Astrocyte (in vitro differentiated cells and primary cell): ENCODE measurements around the gene TMEM63A. TPM values are rescaled to one million over a fixed set of nuclear protein-coding genes. Genes with fewer than 3 reads are reported as not detected.

Experiments used
- DNase-seq: peaks from one replicate; pipeline ENCODE4 v3.0.0-alpha.2; 2010; ENCODE audit warnings: low read depth
- FAIRE-seq: peaks from 2 replicates; lab custom pipeline; 2011; peaks lifted over from hg19 to GRCh38; lab: Jason Lieb, UNC
- H2AFZ ChIP-seq: 2 replicates; pipeline ENCODE4 v1.6.0; 2012; ENCODE audit warnings: low read depth, low read length, inconsistent platforms
- H3K27ac ChIP-seq: 2 replicates; pipeline ENCODE4 v1.5.1; 2011; ENCODE audit warnings: low read depth, low read length, inconsistent platforms
- H3K27me3 ChIP-seq: 2 replicates; pipeline ENCODE4 v1.6.0; 2011; ENCODE audit warnings: low read length, inconsistent platforms; ENCODE audit not compliant: insufficient read depth
- H3K36me3 ChIP-seq: 2 replicates; pipeline ENCODE4 v1.5.1; 2011; ENCODE audit warnings: low read length, inconsistent platforms; ENCODE audit not compliant: insufficient read depth
- H3K4me1 ChIP-seq: 2 replicates; pipeline ENCODE4 v1.5.1; 2011; ENCODE audit warnings: low read length, inconsistent platforms; ENCODE audit not compliant: insufficient read depth
- H3K4me2 ChIP-seq: 2 replicates; pipeline ENCODE4 v1.6.0; 2012; ENCODE audit warnings: low read length, inconsistent platforms
- H3K4me3 ChIP-seq: 2 replicates; pipeline ENCODE4 v1.5.1; 2011; ENCODE audit warnings: low read depth, mild to moderate bottlenecking, low read length, inconsistent platforms; ENCODE audit not compliant: insufficient read depth
- H3K79me2 ChIP-seq: 2 replicates; pipeline ENCODE4 v1.6.0; 2012; ENCODE audit warnings: mild to moderate bottlenecking, low read length, inconsistent platforms; ENCODE audit not compliant: insufficient read depth
- H3K9ac ChIP-seq: 2 replicates; pipeline ENCODE4 v1.6.0; 2012; ENCODE audit warnings: mild to moderate bottlenecking, low read length, inconsistent platforms
- H3K9me3 ChIP-seq: 2 replicates; pipeline ENCODE4 v1.5.1; 2012; ENCODE audit warnings: low read depth, mild to moderate bottlenecking, low read length, inconsistent platforms; ENCODE audit not compliant: insufficient read depth
- H4K20me1 ChIP-seq: 2 replicates; pipeline ENCODE4 v1.6.0; 2012; ENCODE audit warnings: low read length, inconsistent platforms; ENCODE audit not compliant: insufficient read depth
- H3K27ac Mint-ChIP-seq: one replicate; pipeline ENCODE4 v1.8.0; 2021; ENCODE audit warnings: mild to moderate bottlenecking, mixed read lengths; ENCODE audit not compliant: unreplicated experiment
- H3K27me3 Mint-ChIP-seq: one replicate; pipeline ENCODE4 v1.8.0; 2021; ENCODE audit warnings: low read depth, mixed read lengths; ENCODE audit not compliant: unreplicated experiment
- H3K36me3 Mint-ChIP-seq: one replicate; pipeline ENCODE4 v1.8.0; 2021; ENCODE audit warnings: low read depth, mixed read lengths; ENCODE audit not compliant: unreplicated experiment
- H3K4me1 Mint-ChIP-seq: one replicate; pipeline ENCODE4 v1.8.0; 2021; ENCODE audit warnings: low read depth, mixed read lengths; ENCODE audit not compliant: unreplicated experiment
- H3K4me3 Mint-ChIP-seq: one replicate; pipeline ENCODE4 v1.8.0; 2021; ENCODE audit warnings: mild to moderate bottlenecking, moderate library complexity, mixed read lengths; ENCODE audit not compliant: unreplicated experiment
- H3K9me3 Mint-ChIP-seq: one replicate; pipeline ENCODE4 v1.8.0; 2021; ENCODE audit warnings: mild to moderate bottlenecking, mixed read lengths; ENCODE audit not compliant: unreplicated experiment
- EZH2 ChIP-seq: IDR thresholded peaks from 2 replicates; pipeline ENCODE4 v1.6.1; 2012; ENCODE audit warnings: mild to moderate bottlenecking, low read length, inconsistent platforms; ENCODE audit not compliant: insufficient read depth
- total RNA-seq: library from RNA; stranded (reverse); gene quantifications from 2 replicates; pipeline ENCODE4 v1.2.1, GENCODE V29; 2021
- TF ChIP-seq, protein P1 (sequence below): IDR thresholded peaks from 2 replicates; pipeline ENCODE4 v1.5.1; 2011; ENCODE audit warnings: low read depth, mild to moderate bottlenecking, inconsistent platforms, low read length, moderate library complexity; ENCODE audit not compliant: insufficient read depth

The TMEM63A gene
- total RNA-seq, 1 donor from 2014 or later = 28.7 TPM

DNA sequence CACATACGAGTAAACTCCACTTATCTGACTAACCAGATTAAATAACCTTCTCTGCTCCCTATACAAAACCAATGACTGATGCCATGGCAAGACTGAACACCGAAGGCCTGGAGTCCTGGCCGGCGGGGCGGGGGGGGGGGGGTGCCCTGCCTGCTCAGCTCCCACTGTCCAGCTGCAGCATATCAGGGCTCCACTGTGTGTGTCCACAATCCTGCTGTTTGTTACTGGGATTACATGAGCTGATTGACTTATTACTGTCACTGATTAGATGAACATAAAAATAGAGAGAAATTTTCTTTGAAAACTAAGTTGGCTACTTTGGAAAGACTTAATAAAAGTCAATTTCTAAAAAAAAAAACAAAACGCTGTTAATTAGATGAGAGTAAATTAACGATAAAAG, 24.9 kb downstream of the TMEM63A start:
- H3K4me1 ChIP-seq = no peaks in the 10 kb centered on the region
- TF ChIP-seq EZH2 = no peak
- TF ChIP-seq, protein P1, sequence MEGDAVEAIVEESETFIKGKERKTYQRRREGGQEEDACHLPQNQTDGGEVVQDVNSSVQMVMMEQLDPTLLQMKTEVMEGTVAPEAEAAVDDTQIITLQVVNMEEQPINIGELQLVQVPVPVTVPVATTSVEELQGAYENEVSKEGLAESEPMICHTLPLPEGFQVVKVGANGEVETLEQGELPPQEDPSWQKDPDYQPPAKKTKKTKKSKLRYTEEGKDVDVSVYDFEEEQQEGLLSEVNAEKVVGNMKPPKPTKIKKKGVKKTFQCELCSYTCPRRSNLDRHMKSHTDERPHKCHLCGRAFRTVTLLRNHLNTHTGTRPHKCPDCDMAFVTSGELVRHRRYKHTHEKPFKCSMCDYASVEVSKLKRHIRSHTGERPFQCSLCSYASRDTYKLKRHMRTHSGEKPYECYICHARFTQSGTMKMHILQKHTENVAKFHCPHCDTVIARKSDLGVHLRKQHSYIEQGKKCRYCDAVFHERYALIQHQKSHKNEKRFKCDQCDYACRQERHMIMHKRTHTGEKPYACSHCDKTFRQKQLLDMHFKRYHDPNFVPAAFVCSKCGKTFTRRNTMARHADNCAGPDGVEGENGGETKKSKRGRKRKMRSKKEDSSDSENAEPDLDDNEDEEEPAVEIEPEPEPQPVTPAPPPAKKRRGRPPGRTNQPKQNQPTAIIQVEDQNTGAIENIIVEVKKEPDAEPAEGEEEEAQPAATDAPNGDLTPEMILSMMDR = no peak
- FAIRE-seq (no peak), DNase-seq (no peak)
- Mint-ChIP-seq H3K36me3 (peaks cover 25% of the 10 kb centered on the region), H3K9me3 (peaks cover 2% of the 10 kb centered on the region), H3K4me3 (no peak overlapping the region), H3K27me3 (no peaks in the 10 kb centered on the region), H3K27ac (no peak overlapping the region), H3K4me1 (no peaks in the 10 kb centered on the region)
- H2AFZ ChIP-seq = no peak overlapping the region
- peaks cover 6% of the 10 kb centered on the region for H3K36me3 ChIP-seq
- H3K27me3 ChIP-seq = no peaks in the 10 kb centered on the region
- no peaks in the 10 kb centered on the region for H3K9me3 ChIP-seq
- no peaks in the 10 kb centered on the region for H3K79me2 ChIP-seq
- H4K20me1 ChIP-seq = no peaks in the 10 kb centered on the region
- H3K9ac ChIP-seq = no peak overlapping the region
- no peak overlapping the region for H3K4me2 ChIP-seq
- H3K4me3 ChIP-seq = no peak overlapping the region
- H3K27ac ChIP-seq = no peak overlapping the region

DNA sequence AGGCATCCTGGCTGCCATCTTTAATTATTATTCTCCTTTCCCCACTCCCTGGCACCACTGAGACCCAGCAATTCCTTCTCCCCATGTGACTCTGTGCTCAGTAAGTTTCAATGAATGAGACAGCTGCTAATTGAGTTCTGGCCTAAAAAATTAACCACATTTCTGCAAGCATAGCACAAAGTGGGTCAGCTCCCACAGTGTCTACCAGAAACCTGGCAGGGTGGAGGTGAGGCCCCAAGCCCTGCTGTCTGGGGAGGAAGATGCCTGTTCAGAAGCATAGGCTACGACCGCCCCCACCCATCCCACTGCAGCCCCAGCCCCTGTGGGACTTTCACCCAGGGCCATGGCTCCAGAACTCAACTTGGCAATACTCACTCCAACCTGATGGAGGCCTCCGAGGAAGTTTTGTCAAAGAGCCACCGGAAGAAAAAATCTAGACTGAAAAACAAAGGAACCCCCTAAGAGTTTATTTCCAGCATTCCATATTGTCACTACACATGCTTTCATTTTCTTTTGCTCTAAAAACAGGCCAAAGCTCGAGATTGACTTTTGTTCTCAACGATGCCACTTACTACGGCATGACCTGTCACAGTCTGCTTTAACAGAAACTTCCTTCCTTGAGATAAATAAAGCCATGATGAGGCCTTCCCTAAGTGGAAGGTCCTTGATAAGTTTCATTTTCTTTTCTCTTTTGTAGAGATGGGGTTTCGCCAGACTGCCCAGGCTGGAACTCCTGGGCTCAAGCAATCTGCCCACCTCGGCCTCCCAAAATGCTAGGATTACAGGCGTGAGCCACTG, 26.5 kb downstream of the TMEM63A start:
- Histone ChIP-seq H4K20me1 (no peaks in the 10 kb centered on the region), H3K4me2 (no peak overlapping the region), H3K27me3 (no peaks in the 10 kb centered on the region), H3K9ac (no peak overlapping the region), H3K9me3 (no peaks in the 10 kb centered on the region), H3K27ac (no peak overlapping the region), H3K4me1 (no peaks in the 10 kb centered on the region), H3K36me3 (peaks cover 4% of the 10 kb centered on the region), H3K4me3 (no peak overlapping the region), H3K79me2 (no peaks in the 10 kb centered on the region), H2AFZ (no peak overlapping the region)
- Mint-ChIP-seq H3K36me3 (peaks cover 30% of the 10 kb centered on the region), H3K9me3 (peaks cover 4% of the 10 kb centered on the region), H3K4me1 (no peaks in the 10 kb centered on the region), H3K4me3 (no peak overlapping the region), H3K27me3 (no peaks in the 10 kb centered on the region), H3K27ac (no peak overlapping the region)
- no peak for FAIRE-seq
- TF ChIP-seq EZH2 = no peak
- TF ChIP-seq, protein P1 = no peak
- no peak for DNase-seq

DNA sequence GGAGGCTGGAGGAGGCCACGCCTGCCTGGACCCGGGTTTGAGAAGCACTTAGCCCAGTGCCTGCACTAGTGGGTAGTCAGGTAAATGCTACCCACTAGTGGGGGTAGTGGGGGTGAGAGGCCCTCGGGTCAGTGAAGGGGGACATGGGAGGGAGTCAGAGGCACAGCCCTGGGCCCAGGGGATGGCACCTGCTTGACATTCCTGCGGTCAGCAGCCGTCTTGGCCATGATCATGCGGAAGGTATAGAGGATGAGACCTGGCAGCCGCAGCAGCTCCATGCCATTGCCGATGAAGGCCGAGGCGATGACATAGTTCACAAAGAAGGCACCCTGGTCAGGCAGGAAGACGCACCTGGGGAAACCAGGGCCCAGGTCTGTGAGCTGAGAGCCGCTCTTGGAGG, 28.7 kb downstream of the TMEM63A start:
- H3K9me3 ChIP-seq = no peaks in the 10 kb centered on the region
- no peak overlapping the region for H3K4me3 ChIP-seq
- H2AFZ ChIP-seq = no peak overlapping the region
- H4K20me1 ChIP-seq = no peaks in the 10 kb centered on the region
- H3K27me3 ChIP-seq = no peaks in the 10 kb centered on the region
- Mint-ChIP-seq H3K27ac (no peak overlapping the region), H3K36me3 (peaks cover 42% of the 10 kb centered on the region), H3K9me3 (peaks cover 4% of the 10 kb centered on the region), H3K4me1 (peaks cover 9% of the 10 kb centered on the region), H3K27me3 (no peaks in the 10 kb centered on the region), H3K4me3 (no peak overlapping the region)
- DNase-seq = no peak
- no peak for FAIRE-seq
- no peaks in the 10 kb centered on the region for H3K79me2 ChIP-seq
- H3K27ac ChIP-seq = no peak overlapping the region
- peaks cover 2% of the 10 kb centered on the region for H3K36me3 ChIP-seq
- TF ChIP-seq, protein P1 = no peak
- TF ChIP-seq EZH2 = no peak
- no peak overlapping the region for H3K9ac ChIP-seq
- H3K4me1 ChIP-seq = no peaks in the 10 kb centered on the region
- H3K4me2 ChIP-seq = no peak overlapping the region
